ENCODE measurements around the gene ZNF746.

ZNF746 gene

GRCh38 chr7:149431486-149432120 lies 66.0 kb downstream of the ZNF746 start:
- Histone ChIP-seq H3K27me3 (ENCODE audit: insufficient read depth, low read depth) (no peaks in the 10 kb centered on the region), H3K27ac (no peak overlapping the region), H2AFZ (ENCODE audit: low read depth) (no peak overlapping the region), H3K4me2 (no peak overlapping the region), H4K20me1 (ENCODE audit: insufficient read depth) (no peaks in the 10 kb centered on the region), H3K4me1 (ENCODE audit: low read depth, poor library complexity, severe bottlenecking) (no peaks in the 10 kb centered on the region), H3K9ac (no peak overlapping the region), H3K36me3 (ENCODE audit: insufficient read depth) (no peaks in the 10 kb centered on the region; the same call in 1 of the 2 replicates), H3K79me2 (ENCODE audit: insufficient read depth, low read depth) (no peaks in the 10 kb centered on the region), H3K4me3 (IDR thresholded peaks at IDR 0.05; ENCODE audit: insufficient read depth, low read depth, low read length) (no peak overlapping the region)
- TF ChIP-seq CTCF (conservative IDR thresholded peaks at IDR 0.05; ENCODE audit: low read depth, low read length): no peak

GRCh38 chr7:149430192-149430591 lies 67.4 kb downstream of the ZNF746 start:
- Histone ChIP-seq H3K4me1 (ENCODE audit: low read depth, poor library complexity, severe bottlenecking) (no peaks in the 10 kb centered on the region), H3K27me3 (ENCODE audit: insufficient read depth, low read depth) (no peaks in the 10 kb centered on the region), H3K27ac (no peak overlapping the region), H3K79me2 (ENCODE audit: insufficient read depth, low read depth) (no peaks in the 10 kb centered on the region), H3K9ac (no peak overlapping the region), H3K36me3 (ENCODE audit: insufficient read depth) (no peaks in the 10 kb centered on the region; the same call in 1 of the 2 replicates), H4K20me1 (ENCODE audit: insufficient read depth) (no peaks in the 10 kb centered on the region), H3K4me3 (IDR thresholded peaks at IDR 0.05; ENCODE audit: insufficient read depth, low read depth, low read length) (no peak overlapping the region), H3K4me2 (no peak overlapping the region), H2AFZ (ENCODE audit: low read depth) (no peak overlapping the region)
- no peak for TF ChIP-seq CTCF (conservative IDR thresholded peaks at IDR 0.05; ENCODE audit: low read depth, low read length)

- Histone ChIP-seq H3K27ac (no peak overlapping the region), H2AFZ (ENCODE audit: low read depth) (no peak overlapping the region), H3K79me2 (ENCODE audit: insufficient read depth, low read depth) (no peaks in the 10 kb centered on the region), H3K9ac (no peak overlapping the region), H3K36me3 (ENCODE audit: insufficient read depth) (no peaks in the 10 kb centered on the region; the same call in 1 of the 2 replicates), H3K4me2 (no peak overlapping the region), H3K4me3 (IDR thresholded peaks at IDR 0.05; ENCODE audit: insufficient read depth, low read depth, low read length) (no peak overlapping the region), H3K27me3 (ENCODE audit: insufficient read depth, low read depth) (no peaks in the 10 kb centered on the region), H4K20me1 (ENCODE audit: insufficient read depth) (no peaks in the 10 kb centered on the region), H3K4me1 (ENCODE audit: low read depth, poor library complexity, severe bottlenecking) (no peaks in the 10 kb centered on the region)
- no peak for TF ChIP-seq CTCF (conservative IDR thresholded peaks at IDR 0.05; ENCODE audit: low read depth, low read length)
These were observed 69.7 kb downstream of the ZNF746 start for GRCh38 chr7:149427893-149428292.

- H3K4me3 ChIP-seq (IDR thresholded peaks at IDR 0.05; ENCODE audit: insufficient read depth, low read depth, low read length): no peak overlapping the region
- H3K27ac ChIP-seq: no peak overlapping the region
- H3K36me3 ChIP-seq (ENCODE audit: insufficient read depth): no peaks in the 10 kb centered on the region; the same call in 1 of the 2 replicates
- no peak overlapping the region for H3K9ac ChIP-seq
- H2AFZ ChIP-seq (ENCODE audit: low read depth): no peak overlapping the region
- no peaks in the 10 kb centered on the region for H4K20me1 ChIP-seq (ENCODE audit: insufficient read depth)
- H3K4me1 ChIP-seq (ENCODE audit: low read depth, poor library complexity, severe bottlenecking): no peaks in the 10 kb centered on the region
- no peak overlapping the region for H3K4me2 ChIP-seq
- H3K27me3 ChIP-seq (ENCODE audit: insufficient read depth, low read depth): no peaks in the 10 kb centered on the region
- no peaks in the 10 kb centered on the region for H3K79me2 ChIP-seq (ENCODE audit: insufficient read depth, low read depth)
- no peak for TF ChIP-seq CTCF (conservative IDR thresholded peaks at IDR 0.05; ENCODE audit: low read depth, low read length)
These were observed 70.4 kb downstream of the ZNF746 start for GRCh38 chr7:149427096-149427680.

Measured in KMS-11 (cell line).